SH-SY5Y (cell line): ENCODE data around the gene AKR1A1.

ENCODE experiments used
- GATA2 ChIP-seq: IDR thresholded peaks from 2 replicates; pipeline ENCODE4 v1.6.1; 2011; ENCODE audit warnings: mild to moderate bottlenecking, low read depth, low read length
- GATA3 ChIP-seq: IDR thresholded peaks from 2 replicates; pipeline ENCODE4 v1.6.1; 2011; ENCODE audit warnings: low read depth, mild to moderate bottlenecking, low read length, moderate library complexity

The AKR1A1 gene

GRCh38 chr1:45521413-45522323 lies 29.0 kb upstream of the AKR1A1 start, which contains the start of gene PRDX1:
Gene PRDX1, minus strand, starts transcription at chr1:45521884. Its CDS starts 2,841 bp downstream, at chr1:45519043.
- no peak for TF ChIP-seq GATA3
- no peak for TF ChIP-seq GATA2

GRCh38 chr1:45522324-45523104 lies 28.1 kb upstream of the AKR1A1 start:
- no peak for TF ChIP-seq GATA2
- TF ChIP-seq GATA3: no peak

DNA sequence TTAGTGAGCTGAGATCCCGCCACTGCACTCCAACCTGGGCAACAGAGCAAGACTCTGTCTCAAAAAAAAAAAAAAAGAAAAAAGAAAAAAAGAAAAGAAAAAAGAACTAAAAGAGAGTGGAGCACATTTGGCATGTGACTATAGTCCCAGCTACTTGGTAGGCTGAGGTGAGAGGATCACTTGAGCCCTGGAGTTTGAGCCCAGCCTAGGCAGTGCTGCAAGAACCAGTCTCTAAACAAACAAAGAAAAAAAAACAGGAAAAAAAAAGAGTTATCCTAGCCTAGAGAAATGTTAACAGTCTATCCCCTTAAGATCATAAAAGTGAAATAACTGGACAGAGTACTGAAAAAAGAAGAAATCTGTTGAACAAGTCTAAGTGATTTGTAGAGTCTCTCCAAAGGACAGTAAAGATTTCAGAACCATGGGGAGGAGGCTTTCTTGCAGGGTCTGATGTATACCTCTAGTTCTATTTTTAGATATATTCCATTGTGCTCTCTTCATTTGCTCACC lies 24.4 kb upstream of the AKR1A1 start:
- TF ChIP-seq GATA2 (no peak), GATA3 (no peak)

- no peak for TF ChIP-seq GATA3
- no peak for TF ChIP-seq GATA2
Observed at GRCh38 chr1:45530632-45531135, 19.9 kb upstream of the AKR1A1 start.

DNA sequence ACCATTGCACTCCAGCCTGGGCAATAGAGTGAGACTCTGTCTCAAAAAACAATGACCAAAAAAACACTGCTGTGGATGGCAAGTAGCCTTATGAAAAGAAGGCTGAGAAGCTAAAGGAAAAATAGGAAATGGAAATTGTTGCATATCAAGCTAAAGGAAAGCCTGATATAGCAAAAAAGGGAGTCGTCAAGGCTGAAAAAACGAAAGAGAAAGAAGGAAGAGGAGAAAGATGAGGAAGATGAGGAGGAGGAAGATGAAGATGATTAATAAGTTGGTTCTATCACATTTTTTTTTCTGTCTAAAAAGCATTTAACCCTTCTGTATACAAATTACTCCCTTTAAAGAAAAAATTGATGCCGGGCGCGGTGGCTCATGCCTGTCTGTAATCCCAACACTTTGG lies 18.8 kb upstream of the AKR1A1 start:
- TF ChIP-seq GATA3: no peak
- TF ChIP-seq GATA2: no peak

DNA sequence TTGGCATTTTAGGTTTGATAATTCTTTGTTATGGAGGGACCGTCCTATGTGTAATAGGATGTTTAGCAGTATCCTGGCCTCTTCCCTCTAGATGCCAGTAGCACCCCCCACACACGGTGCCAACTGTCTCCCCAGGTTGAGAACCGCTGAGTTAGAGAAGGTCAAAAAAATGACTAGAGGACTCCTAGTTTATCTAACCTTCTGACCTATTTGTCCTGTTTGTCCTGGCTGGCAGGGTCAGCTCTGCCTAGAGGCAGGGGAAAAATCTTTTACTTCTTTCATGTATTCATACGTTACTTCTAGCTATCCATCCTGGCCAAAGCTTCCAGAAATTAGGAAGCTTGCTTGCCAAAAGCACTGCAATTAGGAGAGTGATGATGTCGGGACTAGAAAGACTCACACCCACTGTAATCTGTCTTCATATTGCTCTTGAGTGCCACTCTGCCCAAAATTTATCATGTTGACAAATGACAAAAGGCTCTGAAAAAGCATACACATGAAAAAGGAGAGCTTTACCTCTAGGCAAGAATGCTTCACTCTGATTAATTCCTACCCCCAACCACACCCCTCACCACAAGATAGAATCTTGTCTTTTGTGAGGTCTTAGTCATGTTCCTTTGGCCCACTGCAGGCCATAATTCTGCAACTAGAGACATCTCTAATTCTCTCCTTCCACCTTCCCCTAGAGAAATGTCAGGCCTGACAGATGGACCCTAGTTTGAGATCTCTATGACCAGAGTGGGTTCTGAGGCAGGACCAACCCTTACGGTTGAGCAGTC lies 14.4 kb upstream of the AKR1A1 start:
- no peak for TF ChIP-seq GATA3
- no peak for TF ChIP-seq GATA2

DNA sequence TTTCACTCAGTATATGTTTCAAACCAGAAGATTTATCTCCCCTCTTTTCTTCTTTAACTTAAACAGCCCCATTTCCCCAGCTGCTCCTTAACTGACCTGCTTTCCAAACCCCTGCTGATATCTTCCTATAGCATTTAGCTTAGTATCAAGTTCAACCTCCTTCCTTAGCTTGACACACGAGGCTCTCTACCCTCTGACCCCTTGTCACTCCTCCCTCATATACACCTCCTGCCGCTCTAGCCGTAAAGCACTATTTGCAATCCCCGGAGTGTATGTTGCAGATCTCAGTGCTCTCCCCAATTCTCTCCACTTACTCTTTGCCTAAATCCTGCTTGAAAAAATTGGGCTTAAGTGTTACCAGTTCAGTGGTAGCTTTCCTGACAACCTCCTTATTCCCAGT lies 13.7 kb upstream of the AKR1A1 start:
- TF ChIP-seq GATA3: no peak
- TF ChIP-seq GATA2: no peak

DNA sequence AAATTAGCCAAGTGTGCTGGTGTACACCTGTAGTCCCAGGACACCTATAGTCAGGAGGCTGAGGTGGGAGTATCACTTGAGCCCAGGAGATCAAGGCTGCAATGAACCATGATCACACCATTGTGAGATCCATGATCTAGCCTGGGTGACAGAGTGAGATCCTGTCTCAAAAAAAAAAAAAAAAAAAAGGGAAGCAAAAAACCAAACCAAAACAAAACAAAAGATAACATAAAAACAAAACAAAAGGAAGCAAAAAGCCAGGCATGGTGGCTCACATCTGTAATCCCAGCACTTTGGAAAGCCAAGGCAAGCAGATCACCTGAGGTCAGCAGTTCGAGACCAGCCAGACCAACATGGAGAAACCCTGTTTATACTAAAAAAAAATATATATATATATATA lies 9.4 kb upstream of the AKR1A1 start:
- TF ChIP-seq GATA3 (no peak), GATA2 (no peak)

DNA sequence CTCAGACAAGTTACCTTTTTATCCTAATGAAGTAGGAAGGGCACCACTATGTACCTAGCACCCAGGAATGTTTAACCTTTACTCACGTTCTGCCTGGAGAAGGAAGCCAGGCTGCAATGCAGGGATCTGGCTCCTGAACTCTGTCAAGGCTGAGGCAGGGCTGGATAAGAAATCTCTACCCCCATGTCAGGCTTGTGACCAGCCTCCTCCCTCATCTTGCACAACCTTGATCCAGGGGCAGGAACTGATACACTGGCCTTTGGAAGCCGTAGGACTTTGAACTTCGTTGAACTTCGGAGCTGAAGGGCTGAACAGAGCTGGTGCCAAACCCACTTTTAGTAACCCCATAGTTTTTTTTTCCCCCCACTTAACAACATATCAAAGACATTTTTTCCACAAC lies 8.0 kb upstream of the AKR1A1 start:
- TF ChIP-seq GATA2 (no peak), GATA3 (no peak)

GRCh38 chr1:45543581-45544417 lies 6.8 kb upstream of the AKR1A1 start:
- TF ChIP-seq GATA2: no peak
- no peak for TF ChIP-seq GATA3

- no peak for TF ChIP-seq GATA2
- no peak for TF ChIP-seq GATA3
Observed at GRCh38 chr1:45544530-45544929, 6.1 kb upstream of the AKR1A1 start.

- TF ChIP-seq GATA2 (no peak), GATA3 (no peak)
Observed at GRCh38 chr1:45545019-45545493, 5.6 kb upstream of the AKR1A1 start.
